Smooth muscle cell (in vitro differentiated cells): ENCODE results near the gene ATP10A. TPM values are rescaled to one million over a fixed set of nuclear protein-coding genes. Genes with fewer than 3 reads are reported as not detected.

Experiments
- DNase-seq: peaks from one replicate; lab custom pipeline; 2025; ENCODE audit not compliant: unreplicated experiment; lab: John Stamatoyannopoulos, UW
- H2AFZ ChIP-seq: fragments of 200-600 bp; sonication (generic); 2 replicates; pipeline ENCODE4 v1.6.0; 2016; ENCODE audit warnings: antibody characterized with exemption, low read depth, mild to moderate bottlenecking
- H3F3A ChIP-seq: fragments of 200-600 bp; sonication (generic); 2 replicates; pipeline ENCODE4 v1.6.0; 2017; ENCODE audit warnings: antibody characterized with exemption, low read depth
- H3K27ac ChIP-seq: fragments of 200-600 bp; sonication (generic); 2 replicates; pipeline ENCODE4 v1.5.1; 2016; ENCODE audit warnings: low read depth, mild to moderate bottlenecking
- H3K27me3 ChIP-seq: fragments of 200-600 bp; sonication (generic); 2 replicates; pipeline ENCODE4 v1.6.1; 2016; ENCODE audit warnings: low read depth, mild to moderate bottlenecking
- H3K36me3 ChIP-seq: fragments of 200-600 bp; sonication (generic); 2 replicates; pipeline ENCODE4 v1.5.1; 2016; ENCODE audit warnings: low read depth
- H3K4me1 ChIP-seq: fragments of 200-600 bp; sonication (generic); 2 replicates; pipeline ENCODE4 v1.5.1; 2016; ENCODE audit warnings: low read depth
- H3K4me2 ChIP-seq: fragments of 200-600 bp; sonication (generic); 2 replicates; pipeline ENCODE4 v1.6.0; 2016; ENCODE audit warnings: mild to moderate bottlenecking
- H3K4me3 ChIP-seq: fragments of 200-600 bp; sonication (generic); 2 replicates; pipeline ENCODE4 v1.5.1; 2016; ENCODE audit warnings: mild to moderate bottlenecking
- H3K79me2 ChIP-seq: fragments of 200-600 bp; sonication (generic); 2 replicates; pipeline ENCODE4 v1.6.0; 2016; ENCODE audit warnings: low read depth, mild to moderate bottlenecking
- H3K9ac ChIP-seq: fragments of 200-600 bp; sonication (generic); 2 replicates; pipeline ENCODE4 v1.6.0; 2016; ENCODE audit warnings: low read depth
- H3K9me3 ChIP-seq: fragments of 200-600 bp; sonication (generic); replicated peaks from 2 replicates; pipeline ENCODE4 v1.5.1; 2016; ENCODE audit warnings: low read depth
- H4K20me1 ChIP-seq: fragments of 200-600 bp; sonication (generic); 2 replicates; pipeline ENCODE4 v1.6.0; 2016; ENCODE audit warnings: low read depth
- WGBS: methylation state at CpG from one replicate; pipeline ENCODE4 v1.1.7; 2016; ENCODE audit warnings: low lambda C conversion rate; 5-methylcytosine and 5-hydroxymethylcytosine counted together
- polyA plus RNA-seq: library from polyadenylated mRNA; unstranded; fragments of >200 nt; fragmentation: Nextera tagmentation; extraction: Ambion mirVana; gene quantifications from 2 replicates; pipeline ENCODE4 v1.2.1, GENCODE V29; 2016
- total RNA-seq: library from RNA; depleted of rRNA; stranded (reverse); fragments of >200 nt; gene quantifications from 2 replicates; pipeline ENCODE4 v1.2.3, GENCODE V29; 2014
- TF ChIP-seq, protein P1 (sequence below): fragments of 200-600 bp; sonication (generic); IDR thresholded peaks from 2 replicates; pipeline ENCODE4 v1.5.1; 2017; ENCODE audit warnings: borderline replicate concordance, mild to moderate bottlenecking, antibody characterized with exemption; ENCODE audit not compliant: insufficient read depth, poor library complexity, severe bottlenecking

The ATP10A gene
- total and polyA plus RNA-seq, 2 experiments from 2014 or later, result 10.6 to 12.3 TPM

DNA sequence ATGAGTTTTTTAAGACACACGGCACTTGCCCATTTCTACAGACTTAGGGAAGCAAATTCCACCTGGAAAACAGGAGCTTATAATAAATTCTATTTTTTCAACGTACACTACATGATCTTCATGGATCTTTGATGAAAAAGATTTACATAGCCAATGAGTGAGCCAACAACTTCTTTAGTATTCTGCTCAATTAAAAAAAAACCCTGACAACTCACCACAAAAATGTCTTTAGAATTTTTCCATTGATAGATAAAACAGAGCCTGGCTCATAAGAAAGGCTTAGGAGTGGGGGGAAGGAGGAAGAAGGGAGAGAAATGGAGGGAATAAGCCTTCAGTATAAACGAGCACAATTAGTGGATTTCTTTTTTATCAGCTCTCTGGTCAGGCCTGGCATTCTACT lies 126.7 kb downstream of the ATP10A start:
- WGBS, result 23% methylated on average over 3 of the region's 3 CpGs
- Histone ChIP-seq H2AFZ (no peak overlapping the region), H3K9ac (no peak overlapping the region), H4K20me1 (no peaks in the 10 kb centered on the region), H3K4me1 (peaks cover 18% of the 10 kb centered on the region), H3K9me3 (no peaks in the 10 kb centered on the region), H3K27ac (peak overlapping the region; percentile 83), H3F3A (peaks cover 10% of the 10 kb centered on the region), H3K27me3 (no peaks in the 10 kb centered on the region), H3K4me2 (peak overlapping the region; percentile 72), H3K79me2 (no peaks in the 10 kb centered on the region), H3K4me3 (no peak overlapping the region), H3K36me3 (no peaks in the 10 kb centered on the region)
- TF ChIP-seq, protein P1, sequence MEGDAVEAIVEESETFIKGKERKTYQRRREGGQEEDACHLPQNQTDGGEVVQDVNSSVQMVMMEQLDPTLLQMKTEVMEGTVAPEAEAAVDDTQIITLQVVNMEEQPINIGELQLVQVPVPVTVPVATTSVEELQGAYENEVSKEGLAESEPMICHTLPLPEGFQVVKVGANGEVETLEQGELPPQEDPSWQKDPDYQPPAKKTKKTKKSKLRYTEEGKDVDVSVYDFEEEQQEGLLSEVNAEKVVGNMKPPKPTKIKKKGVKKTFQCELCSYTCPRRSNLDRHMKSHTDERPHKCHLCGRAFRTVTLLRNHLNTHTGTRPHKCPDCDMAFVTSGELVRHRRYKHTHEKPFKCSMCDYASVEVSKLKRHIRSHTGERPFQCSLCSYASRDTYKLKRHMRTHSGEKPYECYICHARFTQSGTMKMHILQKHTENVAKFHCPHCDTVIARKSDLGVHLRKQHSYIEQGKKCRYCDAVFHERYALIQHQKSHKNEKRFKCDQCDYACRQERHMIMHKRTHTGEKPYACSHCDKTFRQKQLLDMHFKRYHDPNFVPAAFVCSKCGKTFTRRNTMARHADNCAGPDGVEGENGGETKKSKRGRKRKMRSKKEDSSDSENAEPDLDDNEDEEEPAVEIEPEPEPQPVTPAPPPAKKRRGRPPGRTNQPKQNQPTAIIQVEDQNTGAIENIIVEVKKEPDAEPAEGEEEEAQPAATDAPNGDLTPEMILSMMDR, result no peak
- DNase-seq, result no peak

DNA sequence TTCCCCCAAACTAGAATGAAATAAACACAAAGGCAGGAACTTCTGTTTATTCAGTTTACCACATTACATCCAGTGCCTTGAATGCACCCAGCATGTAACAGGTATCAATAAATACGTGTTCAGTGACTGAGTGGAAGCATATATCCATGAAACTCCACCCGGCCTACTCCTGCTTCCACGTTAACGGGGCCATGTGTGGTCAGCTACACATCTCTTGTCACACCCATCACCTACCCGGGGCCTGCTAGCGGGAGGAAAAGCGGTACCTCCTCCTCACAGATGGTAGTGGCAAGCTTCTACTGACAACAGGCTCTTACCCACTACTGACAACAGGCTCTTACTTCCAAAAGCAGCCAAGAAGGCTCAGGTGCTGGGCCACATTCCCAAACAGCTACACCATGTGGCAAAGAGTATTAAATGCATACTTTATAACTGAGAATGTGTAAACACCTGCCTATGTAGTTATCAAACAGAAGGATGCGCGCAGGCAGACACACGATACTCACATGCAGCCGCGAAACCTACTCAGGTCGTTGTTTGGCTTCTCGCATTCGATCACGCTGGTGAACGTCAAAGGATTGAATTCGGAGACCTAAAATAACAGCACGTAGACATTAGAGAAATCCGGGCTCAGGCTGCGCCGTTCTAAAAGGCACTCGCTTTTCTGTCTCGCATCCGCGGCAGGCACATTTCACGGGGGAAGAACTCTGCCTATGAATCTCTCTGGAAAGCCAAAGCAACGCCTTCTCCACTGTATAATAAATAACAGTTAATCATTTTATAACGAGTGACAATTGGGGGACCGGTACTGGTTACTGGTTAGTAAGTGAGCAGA lies 127.4 kb downstream of the ATP10A start:
- DNase-seq, result no peak
- peaks cover 18% of the 10 kb centered on the region for H3K4me1 ChIP-seq
- no peak overlapping the region for H3K9ac ChIP-seq
- H3K9me3 ChIP-seq, result no peaks in the 10 kb centered on the region
- H3K4me2 ChIP-seq, result peak overlapping the region; percentile 46
- H3K36me3 ChIP-seq, result no peaks in the 10 kb centered on the region
- H3F3A ChIP-seq, result peaks cover 10% of the 10 kb centered on the region
- H2AFZ ChIP-seq, result no peak overlapping the region
- no peaks in the 10 kb centered on the region for H4K20me1 ChIP-seq
- no peaks in the 10 kb centered on the region for H3K79me2 ChIP-seq
- no peak overlapping the region for H3K4me3 ChIP-seq
- peak overlapping the region; percentile 61 for H3K27ac ChIP-seq
- whole genome bisulfite sequencing, result 85% methylated on average over 30 of the region's 30 CpGs
- TF ChIP-seq, protein P1, result no peak
- H3K27me3 ChIP-seq, result no peaks in the 10 kb centered on the region

DNA sequence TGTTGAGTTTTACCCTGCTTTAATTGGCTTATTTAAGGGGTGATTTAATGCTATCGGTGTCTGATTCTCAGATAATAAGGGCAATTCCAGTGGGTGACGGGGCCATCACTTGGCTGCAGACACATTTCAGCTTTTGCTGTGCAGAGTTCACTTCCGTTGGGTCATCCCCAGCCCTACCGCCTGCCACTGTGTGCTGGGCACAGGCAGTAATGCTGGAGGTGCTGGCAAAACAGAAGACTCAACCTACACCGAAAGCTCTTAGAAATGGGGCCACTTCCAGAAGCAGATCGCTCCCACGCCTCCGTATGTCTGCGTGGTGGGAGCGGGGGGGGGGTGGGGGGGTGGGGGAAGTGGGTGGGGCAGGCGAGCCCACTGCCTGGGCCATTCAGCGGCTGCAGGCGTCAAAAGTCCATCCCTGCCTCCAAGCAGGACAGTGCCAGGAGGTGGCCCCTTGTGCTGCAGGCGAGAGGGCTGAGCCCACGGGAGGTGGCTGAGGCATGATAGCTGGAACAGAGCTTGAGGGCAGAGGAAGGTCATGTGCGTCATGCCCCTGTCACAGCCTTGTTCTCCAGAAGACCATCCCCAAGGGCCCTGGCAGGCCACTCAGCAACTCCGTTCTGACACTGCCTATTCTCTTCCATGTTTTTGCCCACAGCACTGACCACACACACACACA lies 128.3 kb downstream of the ATP10A start:
- no peak for DNase-seq
- Histone ChIP-seq H3F3A (peaks cover 10% of the 10 kb centered on the region), H3K36me3 (no peaks in the 10 kb centered on the region), H4K20me1 (no peaks in the 10 kb centered on the region), H3K79me2 (no peaks in the 10 kb centered on the region), H3K4me2 (no peak overlapping the region), H2AFZ (no peak overlapping the region), H3K4me3 (no peak overlapping the region), H3K9me3 (no peaks in the 10 kb centered on the region), H3K27me3 (no peaks in the 10 kb centered on the region), H3K9ac (no peak overlapping the region), H3K4me1 (peaks cover 18% of the 10 kb centered on the region), H3K27ac (no peak overlapping the region)
- TF ChIP-seq, protein P1, result no peak
- WGBS, result 86% methylated on average over 16 of the region's 17 CpGs
